MM.1S (cell line): Measurements from ENCODE around the gene ARHGAP26.

Experiments used
- DNase-seq: peaks from one replicate; pipeline ENCODE4 v3.0.0-alpha.2; 2015
- H2AFZ ChIP-seq: fragments of 300-600 bp; sonication (generic); 2 replicates; pipeline ENCODE4 v1.6.0; 2016; ENCODE audit warnings: antibody characterized with exemption, low read length
- H3F3A ChIP-seq: fragments of 300-600 bp; sonication (generic); 2 replicates; pipeline ENCODE4 v1.6.1; 2016; ENCODE audit warnings: mild to moderate bottlenecking, antibody characterized with exemption, low read length, moderate library complexity, mixed read lengths; ENCODE audit not compliant: insufficient read depth
- H3K27ac ChIP-seq: fragments of 300-600 bp; sonication (generic); 2 replicates; pipeline ENCODE4 v1.5.1; 2016; ENCODE audit warnings: mild to moderate bottlenecking, low read length
- H3K27me3 ChIP-seq: fragments of 300-600 bp; sonication (generic); replicated peaks from 2 replicates; pipeline ENCODE4 v1.6.0; 2016; ENCODE audit warnings: low read length; ENCODE audit not compliant: insufficient read depth
- H3K36me3 ChIP-seq: fragments of 300-600 bp; sonication (generic); replicated peaks from 2 replicates; pipeline ENCODE4 v1.6.1; 2016; ENCODE audit warnings: mild to moderate bottlenecking, low read length, mixed read lengths; ENCODE audit not compliant: insufficient read depth
- H3K4me1 ChIP-seq: fragments of 300-600 bp; sonication (generic); 2 replicates; pipeline ENCODE4 v1.6.1; 2016; ENCODE audit warnings: low read length, mixed read lengths
- H3K4me2 ChIP-seq: fragments of 300-600 bp; sonication (generic); 2 replicates; pipeline ENCODE4 v1.6.0; 2016; ENCODE audit warnings: low read depth, low read length
- H3K4me3 ChIP-seq: fragments of 300-600 bp; sonication (generic); 2 replicates; pipeline ENCODE4 v1.5.1; 2016; ENCODE audit warnings: low read length, mixed read lengths
- H3K79me2 ChIP-seq: fragments of 300-600 bp; sonication (generic); 2 replicates; pipeline ENCODE4 v1.6.1; 2016; ENCODE audit warnings: mixed run types, low read length, mixed read lengths
- H3K9ac ChIP-seq: fragments of 300-600 bp; sonication (generic); 2 replicates; pipeline ENCODE4 v1.6.1; 2016; ENCODE audit warnings: low read length, mixed read lengths
- H3K9me2 ChIP-seq: fragments of 300-600 bp; sonication (generic); replicated peaks from 2 replicates; pipeline ENCODE4 v1.6.1; 2016; ENCODE audit warnings: mild to moderate bottlenecking, low read length, mixed read lengths; ENCODE audit not compliant: insufficient read depth
- H3K9me3 ChIP-seq: fragments of 300-600 bp; sonication (generic); replicated peaks from 2 replicates; pipeline ENCODE4 v1.6.1; 2016; ENCODE audit warnings: mild to moderate bottlenecking, low read length, mixed read lengths; ENCODE audit not compliant: insufficient read depth
- H4K20me1 ChIP-seq: fragments of 300-600 bp; sonication (generic); 2 replicates; pipeline ENCODE4 v1.6.1; 2016; ENCODE audit warnings: mild to moderate bottlenecking, low read length, moderate library complexity, mixed read lengths; ENCODE audit not compliant: insufficient read depth
- EZH2 ChIP-seq: fragments of 300-600 bp; sonication (generic); optimal IDR thresholded peaks from 2 replicates; pipeline ENCODE3; 2017; ENCODE audit warnings: low read depth, mild to moderate bottlenecking, antibody characterized with exemption, low read length, mixed read lengths
- EZH2phosphoT487 ChIP-seq: fragments of 300-600 bp; sonication (generic); IDR thresholded peaks from 2 replicates; pipeline ENCODE4 v1.6.1; 2018; ENCODE audit warnings: antibody characterized with exemption, low read length
- TF ChIP-seq, protein P1 (sequence below): fragments of 300-600 bp; sonication (generic); IDR thresholded peaks from 2 replicates; pipeline ENCODE4 v1.5.1; 2016; ENCODE audit warnings: antibody characterized with exemption, low read length, mixed read lengths

Gene ARHGAP26

DNA sequence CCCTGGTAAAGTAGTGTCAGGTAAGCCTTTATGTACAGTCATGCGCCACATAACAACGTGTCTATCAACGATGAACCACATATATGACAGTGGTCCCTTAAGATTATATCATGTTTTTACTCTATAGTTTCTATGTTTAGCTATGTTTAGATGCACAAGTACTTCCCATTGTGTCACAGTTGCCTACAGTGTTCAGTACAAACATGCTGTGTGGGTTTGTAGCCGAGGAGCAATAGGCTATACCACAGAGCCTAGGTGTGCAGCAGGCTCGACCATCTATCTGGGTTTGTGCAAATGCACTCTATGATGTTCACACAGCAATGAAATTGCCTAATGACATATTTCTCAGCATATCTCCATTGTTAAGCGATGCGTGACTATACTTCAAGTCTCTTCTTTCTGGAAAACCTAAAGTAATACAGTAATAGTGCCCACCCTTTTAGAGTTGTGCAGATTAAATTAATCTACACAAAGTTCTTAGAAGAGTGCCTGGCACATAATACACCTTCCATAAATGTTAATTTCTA is 295.9 kb downstream of the ARHGAP26 start:
- Histone ChIP-seq H3K79me2 (no peaks in the 10 kb centered on the region), H3K9me2 (no peaks in the 10 kb centered on the region), H3K9ac (no peak overlapping the region), H4K20me1 (no peaks in the 10 kb centered on the region), H3F3A (no peaks in the 10 kb centered on the region), H3K27me3 (no peaks in the 10 kb centered on the region), H3K9me3 (no peaks in the 10 kb centered on the region), H3K4me3 (no peak overlapping the region), H3K36me3 (no peaks in the 10 kb centered on the region), H3K4me1 (0 out of 2 replicates have a peak, but pooled peaks cover 11% of the 10 kb centered on the region), H3K27ac (no peak overlapping the region; the same call in 1 of the 2 replicates), H3K4me2 (no peak overlapping the region), H2AFZ (no peak overlapping the region)
- TF ChIP-seq EZH2 (no peak), EZH2phosphoT487 (no peak)
- TF ChIP-seq, protein P1, sequence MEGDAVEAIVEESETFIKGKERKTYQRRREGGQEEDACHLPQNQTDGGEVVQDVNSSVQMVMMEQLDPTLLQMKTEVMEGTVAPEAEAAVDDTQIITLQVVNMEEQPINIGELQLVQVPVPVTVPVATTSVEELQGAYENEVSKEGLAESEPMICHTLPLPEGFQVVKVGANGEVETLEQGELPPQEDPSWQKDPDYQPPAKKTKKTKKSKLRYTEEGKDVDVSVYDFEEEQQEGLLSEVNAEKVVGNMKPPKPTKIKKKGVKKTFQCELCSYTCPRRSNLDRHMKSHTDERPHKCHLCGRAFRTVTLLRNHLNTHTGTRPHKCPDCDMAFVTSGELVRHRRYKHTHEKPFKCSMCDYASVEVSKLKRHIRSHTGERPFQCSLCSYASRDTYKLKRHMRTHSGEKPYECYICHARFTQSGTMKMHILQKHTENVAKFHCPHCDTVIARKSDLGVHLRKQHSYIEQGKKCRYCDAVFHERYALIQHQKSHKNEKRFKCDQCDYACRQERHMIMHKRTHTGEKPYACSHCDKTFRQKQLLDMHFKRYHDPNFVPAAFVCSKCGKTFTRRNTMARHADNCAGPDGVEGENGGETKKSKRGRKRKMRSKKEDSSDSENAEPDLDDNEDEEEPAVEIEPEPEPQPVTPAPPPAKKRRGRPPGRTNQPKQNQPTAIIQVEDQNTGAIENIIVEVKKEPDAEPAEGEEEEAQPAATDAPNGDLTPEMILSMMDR = no peak
- no peak for DNase-seq

DNA sequence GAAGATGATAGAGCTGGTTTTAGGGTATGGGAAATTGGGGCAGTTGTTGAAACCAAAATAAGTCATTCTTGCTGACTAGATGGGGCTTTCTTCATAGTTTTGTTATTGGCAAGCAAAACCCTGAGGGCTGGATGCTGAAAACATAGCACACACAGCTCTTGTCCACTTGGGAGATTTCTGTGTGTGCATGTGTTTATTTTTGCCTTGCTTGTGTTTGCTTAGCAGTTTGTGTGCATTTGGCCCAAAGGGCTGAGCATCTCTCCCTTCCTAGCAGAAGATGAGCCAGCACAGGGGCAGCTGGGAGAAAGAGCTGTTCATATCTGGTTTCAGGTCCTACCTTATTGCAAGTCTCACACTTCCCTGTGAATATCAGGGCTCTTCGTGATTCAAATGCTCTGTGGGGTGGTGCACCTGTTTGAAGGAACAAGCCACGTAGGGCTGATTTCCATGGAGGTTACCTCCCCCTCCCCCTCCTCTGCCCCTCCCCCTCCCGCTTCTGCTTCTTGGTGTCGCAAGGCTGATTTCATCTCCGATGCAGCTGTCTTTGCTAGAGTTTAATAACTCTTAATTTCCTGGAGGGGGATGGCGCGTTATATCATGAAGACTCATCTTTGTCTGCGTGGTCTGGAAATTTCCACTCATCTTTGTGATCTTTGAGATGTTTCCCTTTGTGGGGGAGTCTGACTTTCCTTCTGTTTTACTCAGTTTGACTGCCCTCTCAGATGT is 296.5 kb downstream of the ARHGAP26 start:
- H3F3A ChIP-seq = no peaks in the 10 kb centered on the region
- H3K4me1 ChIP-seq = 0 out of 2 replicates have a peak, but pooled peaks cover 11% of the 10 kb centered on the region
- no peaks in the 10 kb centered on the region for H3K79me2 ChIP-seq
- H3K36me3 ChIP-seq = no peaks in the 10 kb centered on the region
- no peaks in the 10 kb centered on the region for H3K9me2 ChIP-seq
- H3K4me3 ChIP-seq = no peak overlapping the region
- H2AFZ ChIP-seq = no peak overlapping the region
- H3K27me3 ChIP-seq = no peaks in the 10 kb centered on the region
- TF ChIP-seq EZH2phosphoT487 = no peak
- TF ChIP-seq, protein P1 = no peak
- no peak for TF ChIP-seq EZH2
- no peaks in the 10 kb centered on the region for H3K9me3 ChIP-seq
- H3K9ac ChIP-seq = no peak overlapping the region
- H3K4me2 ChIP-seq = no peak overlapping the region
- DNase-seq = peak; percentile 27
- peak overlapping the region; percentile 24; the same call in 1 of the 2 replicates for H3K27ac ChIP-seq
- H4K20me1 ChIP-seq = no peaks in the 10 kb centered on the region

DNA sequence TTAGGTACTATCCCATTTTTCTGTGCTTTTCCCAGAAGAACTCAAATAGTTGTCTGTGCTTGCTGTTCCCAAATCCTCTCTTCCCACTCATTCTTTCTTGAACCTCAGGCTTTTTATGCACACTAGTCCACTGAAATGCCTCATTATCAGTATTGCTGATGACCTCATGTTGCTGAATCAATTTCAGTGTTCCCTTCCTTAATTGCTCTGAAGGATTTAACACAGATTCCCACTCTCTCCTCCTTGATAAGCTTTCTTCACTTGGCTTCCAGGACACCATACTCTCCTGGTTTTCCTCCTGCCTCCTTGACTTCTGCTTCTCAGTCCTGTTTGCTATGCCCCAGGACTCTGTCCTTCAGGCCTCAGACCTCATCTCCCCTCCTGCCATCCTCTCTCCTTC is 298.5 kb downstream of the ARHGAP26 start:
- H3K36me3 ChIP-seq = no peaks in the 10 kb centered on the region
- no peaks in the 10 kb centered on the region for H4K20me1 ChIP-seq
- no peaks in the 10 kb centered on the region for H3K9me3 ChIP-seq
- H3K27me3 ChIP-seq = no peaks in the 10 kb centered on the region
- no peaks in the 10 kb centered on the region for H3F3A ChIP-seq
- no peak overlapping the region for H2AFZ ChIP-seq
- no peaks in the 10 kb centered on the region for H3K9me2 ChIP-seq
- H3K4me1 ChIP-seq = 0 out of 2 replicates have a peak, but pooled peaks cover 11% of the 10 kb centered on the region
- DNase-seq = no peak
- H3K27ac ChIP-seq = no peak overlapping the region
- no peaks in the 10 kb centered on the region for H3K79me2 ChIP-seq
- no peak overlapping the region for H3K4me2 ChIP-seq
- no peak overlapping the region for H3K4me3 ChIP-seq
- TF ChIP-seq, protein P1 = no peak
- TF ChIP-seq EZH2 (no peak), EZH2phosphoT487 (no peak)
- no peak overlapping the region for H3K9ac ChIP-seq
